ENCODE measurements around the gene SCAMP4. TPM values are rescaled to one million over a fixed set of nuclear protein-coding genes. Genes with fewer than 3 reads are reported as not detected.

SCAMP4 gene
- total and polyA plus RNA-seq, 2 of the 13 experiments (the other 11 are each of a cell fraction or from before 2014, with no cell fraction given) = 10.7 to 13.7 TPM

GRCh38 chr19:1866693-1867348 lies 38.4 kb upstream of the SCAMP4 start (continued):
- TF ChIP-seq, protein P1, sequence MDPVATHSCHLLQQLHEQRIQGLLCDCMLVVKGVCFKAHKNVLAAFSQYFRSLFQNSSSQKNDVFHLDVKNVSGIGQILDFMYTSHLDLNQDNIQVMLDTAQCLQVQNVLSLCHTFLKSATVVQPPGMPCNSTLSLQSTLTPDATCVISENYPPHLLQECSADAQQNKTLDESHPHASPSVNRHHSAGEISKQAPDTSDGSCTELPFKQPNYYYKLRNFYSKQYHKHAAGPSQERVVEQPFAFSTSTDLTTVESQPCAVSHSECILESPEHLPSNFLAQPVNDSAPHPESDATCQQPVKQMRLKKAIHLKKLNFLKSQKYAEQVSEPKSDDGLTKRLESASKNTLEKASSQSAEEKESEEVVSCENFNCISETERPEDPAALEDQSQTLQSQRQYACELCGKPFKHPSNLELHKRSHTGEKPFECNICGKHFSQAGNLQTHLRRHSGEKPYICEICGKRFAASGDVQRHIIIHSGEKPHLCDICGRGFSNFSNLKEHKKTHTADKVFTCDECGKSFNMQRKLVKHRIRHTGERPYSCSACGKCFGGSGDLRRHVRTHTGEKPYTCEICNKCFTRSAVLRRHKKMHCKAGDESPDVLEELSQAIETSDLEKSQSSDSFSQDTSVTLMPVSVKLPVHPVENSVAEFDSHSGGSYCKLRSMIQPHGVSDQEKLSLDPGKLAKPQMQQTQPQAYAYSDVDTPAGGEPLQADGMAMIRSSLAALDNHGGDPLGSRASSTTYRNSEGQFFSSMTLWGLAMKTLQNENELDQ (CRISPR knock-in tag; IDR thresholded peaks at IDR 0.05; ENCODE audit: borderline replicate concordance) = no peak
- TF ChIP-seq HHEX (CRISPR knock-in tag; IDR thresholded peaks at IDR 0.05) = no peak
- no peak for TF ChIP-seq JUN (CRISPR knock-in tag; IDR thresholded peaks at IDR 0.05)
- TF ChIP-seq ZBTB38 (CRISPR knock-in tag; IDR thresholded peaks at IDR 0.05) = no peak
- TF ChIP-seq ZNF318 (CRISPR knock-in tag; IDR thresholded peaks at IDR 0.05) = 0 out of 2 replicates have a peak, but pooled peaks have one; percentile 30
- TF ChIP-seq, protein P2, sequence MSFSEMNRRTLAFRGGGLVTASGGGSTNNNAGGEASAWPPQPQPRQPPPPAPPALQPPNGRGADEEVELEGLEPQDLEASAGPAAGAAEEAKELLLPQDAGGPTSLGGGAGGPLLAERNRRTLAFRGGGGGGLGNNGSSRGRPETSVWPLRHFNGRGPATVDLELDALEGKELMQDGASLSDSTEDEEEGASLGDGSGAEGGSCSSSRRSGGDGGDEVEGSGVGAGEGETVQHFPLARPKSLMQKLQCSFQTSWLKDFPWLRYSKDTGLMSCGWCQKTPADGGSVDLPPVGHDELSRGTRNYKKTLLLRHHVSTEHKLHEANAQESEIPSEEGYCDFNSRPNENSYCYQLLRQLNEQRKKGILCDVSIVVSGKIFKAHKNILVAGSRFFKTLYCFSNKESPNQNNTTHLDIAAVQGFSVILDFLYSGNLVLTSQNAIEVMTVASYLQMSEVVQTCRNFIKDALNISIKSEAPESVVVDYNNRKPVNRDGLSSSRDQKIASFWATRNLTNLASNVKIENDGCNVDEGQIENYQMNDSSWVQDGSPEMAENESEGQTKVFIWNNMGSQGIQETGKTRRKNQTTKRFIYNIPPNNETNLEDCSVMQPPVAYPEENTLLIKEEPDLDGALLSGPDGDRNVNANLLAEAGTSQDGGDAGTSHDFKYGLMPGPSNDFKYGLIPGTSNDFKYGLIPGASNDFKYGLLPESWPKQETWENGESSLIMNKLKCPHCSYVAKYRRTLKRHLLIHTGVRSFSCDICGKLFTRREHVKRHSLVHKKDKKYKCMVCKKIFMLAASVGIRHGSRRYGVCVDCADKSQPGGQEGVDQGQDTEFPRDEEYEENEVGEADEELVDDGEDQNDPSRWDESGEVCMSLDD (CRISPR knock-in tag; IDR thresholded peaks at IDR 0.05; ENCODE audit: borderline replicate concordance) = peak; percentile 89; the same call in 1 of the 2 replicates
- TF ChIP-seq, protein P3, sequence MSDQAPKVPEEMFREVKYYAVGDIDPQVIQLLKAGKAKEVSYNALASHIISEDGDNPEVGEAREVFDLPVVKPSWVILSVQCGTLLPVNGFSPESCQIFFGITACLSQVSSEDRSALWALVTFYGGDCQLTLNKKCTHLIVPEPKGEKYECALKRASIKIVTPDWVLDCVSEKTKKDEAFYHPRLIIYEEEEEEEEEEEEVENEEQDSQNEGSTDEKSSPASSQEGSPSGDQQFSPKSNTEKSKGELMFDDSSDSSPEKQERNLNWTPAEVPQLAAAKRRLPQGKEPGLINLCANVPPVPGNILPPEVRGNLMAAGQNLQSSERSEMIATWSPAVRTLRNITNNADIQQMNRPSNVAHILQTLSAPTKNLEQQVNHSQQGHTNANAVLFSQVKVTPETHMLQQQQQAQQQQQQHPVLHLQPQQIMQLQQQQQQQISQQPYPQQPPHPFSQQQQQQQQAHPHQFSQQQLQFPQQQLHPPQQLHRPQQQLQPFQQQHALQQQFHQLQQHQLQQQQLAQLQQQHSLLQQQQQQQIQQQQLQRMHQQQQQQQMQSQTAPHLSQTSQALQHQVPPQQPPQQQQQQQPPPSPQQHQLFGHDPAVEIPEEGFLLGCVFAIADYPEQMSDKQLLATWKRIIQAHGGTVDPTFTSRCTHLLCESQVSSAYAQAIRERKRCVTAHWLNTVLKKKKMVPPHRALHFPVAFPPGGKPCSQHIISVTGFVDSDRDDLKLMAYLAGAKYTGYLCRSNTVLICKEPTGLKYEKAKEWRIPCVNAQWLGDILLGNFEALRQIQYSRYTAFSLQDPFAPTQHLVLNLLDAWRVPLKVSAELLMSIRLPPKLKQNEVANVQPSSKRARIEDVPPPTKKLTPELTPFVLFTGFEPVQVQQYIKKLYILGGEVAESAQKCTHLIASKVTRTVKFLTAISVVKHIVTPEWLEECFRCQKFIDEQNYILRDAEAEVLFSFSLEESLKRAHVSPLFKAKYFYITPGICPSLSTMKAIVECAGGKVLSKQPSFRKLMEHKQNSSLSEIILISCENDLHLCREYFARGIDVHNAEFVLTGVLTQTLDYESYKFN (CRISPR knock-in tag; conservative IDR thresholded peaks at IDR 0.05) = peak; percentile 68
- TF ChIP-seq NR2F1 (CRISPR knock-in tag; IDR thresholded peaks at IDR 0.05) = no peak
- TF ChIP-seq PHF21A (CRISPR knock-in tag; IDR thresholded peaks at IDR 0.05) = peak; percentile 22; the same call in 1 of the 2 replicates
- TF ChIP-seq RXRA (CRISPR knock-in tag; IDR thresholded peaks at IDR 0.05) = peak; percentile 12; the same call in 1 of the 2 replicates
- TF ChIP-seq MATR3 (CRISPR knock-in tag; IDR thresholded peaks at IDR 0.05) = no peak

Measured in HepG2 (cell line).